A673 (cell line): ENCODE results near the gene CDH4. TPM values are rescaled to one million over a fixed set of nuclear protein-coding genes. Genes with fewer than 3 reads are reported as not detected.

ENCODE experiments used
- BruUV-seq: library from RNA; stranded (reverse); fragments of 400-500 nt; replicated peaks from 2 replicates; lab custom pipeline; 2021; lab: Mats Ljungman, UMichigan
- CTCF ChIA-PET: fragments of 300-600 bp; sonication (Branson Sonifier 250); formaldehyde crosslinking; loops from one replicate; lab custom pipeline; 2022; ENCODE audit warnings: antibody characterized with exemption; lab: Charles Lee
- POLR2A ChIA-PET: fragments of 300-600 bp; sonication (Branson Sonifier 250); formaldehyde crosslinking; loops from one replicate; lab custom pipeline; 2022; ENCODE audit warnings: antibody characterized with exemption; ENCODE audit not compliant: low non-redundant PET; lab: Charles Lee
- DNase-seq: peaks from one replicate; pipeline ENCODE4 v3.0.0-alpha.2; 2015; ENCODE audit warnings: low spot score
- H3K27ac ChIP-seq: fragments of 200-600 bp; sonication (generic); 2 replicates; pipeline ENCODE4 v1.5.1; 2016; ENCODE audit warnings: mixed run types, low read depth, mild to moderate bottlenecking, mixed read lengths, antibody characterized with exemption, low read length; ENCODE audit not compliant: poor library complexity, severe bottlenecking
- H3K27me3 ChIP-seq: fragments of 200-600 bp; sonication (generic); replicated peaks from 2 replicates; pipeline ENCODE4 v1.6.1; 2017; ENCODE audit warnings: mixed run types, low read depth, mild to moderate bottlenecking, mixed read lengths, antibody characterized with exemption, low read length; ENCODE audit not compliant: insufficient read depth, poor library complexity
- H3K36me3 ChIP-seq: fragments of 200-600 bp; sonication (generic); 2 replicates; pipeline ENCODE4 v1.6.1; 2016; ENCODE audit warnings: mixed run types, mild to moderate bottlenecking, mixed read lengths, antibody characterized with exemption, low read length; ENCODE audit not compliant: insufficient read depth, poor library complexity, severe bottlenecking
- H3K4me1 ChIP-seq: fragments of 200-600 bp; sonication (generic); 2 replicates; pipeline ENCODE4 v1.6.1; 2017; ENCODE audit warnings: mixed run types, mild to moderate bottlenecking, mixed read lengths, antibody characterized with exemption, low read length; ENCODE audit not compliant: insufficient read depth, poor library complexity, severe bottlenecking
- H3K4me3 ChIP-seq: fragments of 200-600 bp; sonication (generic); 2 replicates; pipeline ENCODE4 v1.5.1; 2016; ENCODE audit warnings: low read depth, mixed run types, mild to moderate bottlenecking, mixed read lengths, low read length; ENCODE audit not compliant: poor library complexity, severe bottlenecking
- H3K9me3 ChIP-seq: fragments of 200-600 bp; sonication (generic); 2 replicates; pipeline ENCODE4 v1.6.1; 2016; ENCODE audit warnings: mixed run types, low read depth, mild to moderate bottlenecking, mixed read lengths, antibody characterized with exemption, low read length; ENCODE audit not compliant: poor library complexity, severe bottlenecking
- CTCF ChIP-seq: fragments of 300-800, 200-600 bp; sonication (generic); conservative IDR thresholded peaks from 2 replicates; pipeline ENCODE4 v1.5.1; 2017; ENCODE audit warnings: low read depth, mild to moderate bottlenecking, antibody characterized with exemption, low read length, moderate library complexity, mixed read lengths
- EZH2 ChIP-seq: fragments of 200-600 bp; sonication (generic); IDR thresholded peaks from 2 replicates; pipeline ENCODE4 v1.6.1; 2017; ENCODE audit warnings: borderline replicate concordance, low read depth, mild to moderate bottlenecking, mixed read lengths, antibody characterized with exemption, low read length; ENCODE audit not compliant: poor library complexity, severe bottlenecking
- intact Hi-C: fragments of 100-400 bp; cut with micrococcal nuclease; formaldehyde crosslinking; loops from one replicate; pipeline ENCODE4 v1.10.0; 2022; ENCODE audit not compliant: unreplicated experiment
- total RNA-seq: library from RNA; stranded (reverse); gene quantifications from 2 replicates; pipeline ENCODE4 v1.2.3, GENCODE V29; 2021

Gene CDH4
- total RNA-seq, 1 experiment from 2014 or later = 8.3 TPM

- H3K4me3 ChIP-seq = no peak overlapping the region
- BruUV-seq = no TSS peak
- no peak overlapping the region for H3K27ac ChIP-seq
- H3K4me1 ChIP-seq = no peaks in the 10 kb centered on the region
- ChIA-PET POLR2A (no interaction called here), CTCF (no interaction called here)
- intact Hi-C loops = no loop called here
- TF ChIP-seq EZH2 (no peak), CTCF (no peak)
- H3K9me3 ChIP-seq = peaks cover 2% of the 10 kb centered on the region
- no peaks in the 10 kb centered on the region for H3K36me3 ChIP-seq
- DNase-seq = no peak
- H3K27me3 ChIP-seq = no peaks in the 10 kb centered on the region
Observed at GRCh38 chr20:61598586-61598985, 346.5 kb downstream of the CDH4 start.

DNA sequence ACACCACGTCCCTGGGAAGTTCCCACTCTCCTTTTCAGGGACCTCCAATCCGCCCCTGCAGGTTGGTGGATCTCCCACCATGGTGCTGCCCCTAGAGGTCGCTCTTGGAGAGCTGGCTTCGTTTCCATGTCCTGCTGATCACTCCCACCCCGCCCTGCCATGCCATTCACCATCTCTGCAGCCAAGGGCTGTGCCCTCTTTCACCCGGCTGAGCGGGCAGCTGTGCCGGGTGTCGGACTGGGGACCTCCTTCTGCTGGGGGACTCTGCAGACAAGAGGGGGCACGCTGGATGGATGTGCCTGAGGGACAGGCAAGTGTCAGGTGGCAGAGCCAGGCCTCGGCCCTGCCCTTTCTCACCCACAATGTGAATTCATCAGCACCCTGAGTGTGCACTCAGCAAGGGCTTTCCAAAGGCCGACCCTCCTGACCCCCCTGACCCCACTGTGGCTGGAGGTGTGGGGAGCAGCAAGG, 347.0 kb downstream of the CDH4 start:
- peaks cover 7% of the 10 kb centered on the region for H3K9me3 ChIP-seq
- ChIA-PET CTCF (no interaction called here), POLR2A (no interaction called here)
- DNase-seq = peak; percentile 16
- H3K36me3 ChIP-seq = no peaks in the 10 kb centered on the region
- intact Hi-C loops = no loop called here
- no peak overlapping the region for H3K4me3 ChIP-seq
- H3K4me1 ChIP-seq = no peaks in the 10 kb centered on the region
- no peak overlapping the region for H3K27ac ChIP-seq
- H3K27me3 ChIP-seq = no peaks in the 10 kb centered on the region
- TF ChIP-seq EZH2 (no peak), CTCF (peak; percentile 44)
- no TSS peak for BruUV-seq

GRCh38 chr20:61599541-61599992, 347.5 kb downstream of the CDH4 start:
- no peaks in the 10 kb centered on the region for H3K36me3 ChIP-seq
- peaks cover 7% of the 10 kb centered on the region for H3K9me3 ChIP-seq
- TF ChIP-seq CTCF (no peak), EZH2 (no peak)
- no peaks in the 10 kb centered on the region for H3K4me1 ChIP-seq
- no TSS peak for BruUV-seq
- no peak overlapping the region for H3K4me3 ChIP-seq
- ChIA-PET POLR2A (no interaction called here), CTCF (no interaction called here)
- no peaks in the 10 kb centered on the region for H3K27me3 ChIP-seq
- no peak overlapping the region for H3K27ac ChIP-seq
- no peak for DNase-seq
- intact Hi-C loops = no loop called here
